Measurements from ENCODE around the gene ZG16.

ZG16 gene

GRCh38 chr16:29810699-29811169 is 32.7 kb downstream of the ZG16 start:
- no peak for DNase-seq

GRCh38 chr16:29811170-29811895 is 33.3 kb downstream of the ZG16 start:
- peak; percentile 93 to 95 for DNase-seq

- no peak for DNase-seq
Observed at GRCh38 chr16:29811896-29812665, 34.0 kb downstream of the ZG16 start, which contains the start of gene PRRT2. TSS of gene PRRT2 (plus strand) at chr16:29812193. CDS start at chr16:29813055, 862 bp downstream.

GRCh38 chr16:29812754-29813643 is 34.9 kb downstream of the ZG16 start:
- DNase-seq: no peak

GRCh38 chr16:29813644-29814562 is 35.8 kb downstream of the ZG16 start:
- no peak for DNase-seq

DNA sequence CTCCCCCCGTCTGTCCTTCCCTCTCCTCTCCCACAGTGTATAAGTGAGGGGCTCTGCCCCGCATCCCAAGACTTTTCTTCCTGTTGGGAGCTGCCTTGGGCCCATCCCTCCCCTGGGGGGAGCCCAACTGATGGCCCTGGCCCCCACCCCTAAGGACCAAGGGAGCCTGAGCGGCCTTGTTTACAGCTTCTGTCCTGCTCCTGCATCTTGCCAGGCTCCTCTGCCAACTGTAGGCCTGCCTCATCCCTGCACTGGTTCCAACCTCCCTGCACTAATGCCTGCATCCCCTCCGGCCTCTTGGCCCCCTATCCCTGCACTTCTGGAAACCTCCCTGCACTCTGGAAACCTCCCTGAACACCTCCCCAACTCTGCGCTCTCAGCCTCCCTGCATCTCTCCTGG is 36.5 kb downstream of the ZG16 start:
- DNase-seq: no peak

- no peak for DNase-seq
Observed at GRCh38 chr16:29815032-29815721, 37.1 kb downstream of the ZG16 start.

DNA sequence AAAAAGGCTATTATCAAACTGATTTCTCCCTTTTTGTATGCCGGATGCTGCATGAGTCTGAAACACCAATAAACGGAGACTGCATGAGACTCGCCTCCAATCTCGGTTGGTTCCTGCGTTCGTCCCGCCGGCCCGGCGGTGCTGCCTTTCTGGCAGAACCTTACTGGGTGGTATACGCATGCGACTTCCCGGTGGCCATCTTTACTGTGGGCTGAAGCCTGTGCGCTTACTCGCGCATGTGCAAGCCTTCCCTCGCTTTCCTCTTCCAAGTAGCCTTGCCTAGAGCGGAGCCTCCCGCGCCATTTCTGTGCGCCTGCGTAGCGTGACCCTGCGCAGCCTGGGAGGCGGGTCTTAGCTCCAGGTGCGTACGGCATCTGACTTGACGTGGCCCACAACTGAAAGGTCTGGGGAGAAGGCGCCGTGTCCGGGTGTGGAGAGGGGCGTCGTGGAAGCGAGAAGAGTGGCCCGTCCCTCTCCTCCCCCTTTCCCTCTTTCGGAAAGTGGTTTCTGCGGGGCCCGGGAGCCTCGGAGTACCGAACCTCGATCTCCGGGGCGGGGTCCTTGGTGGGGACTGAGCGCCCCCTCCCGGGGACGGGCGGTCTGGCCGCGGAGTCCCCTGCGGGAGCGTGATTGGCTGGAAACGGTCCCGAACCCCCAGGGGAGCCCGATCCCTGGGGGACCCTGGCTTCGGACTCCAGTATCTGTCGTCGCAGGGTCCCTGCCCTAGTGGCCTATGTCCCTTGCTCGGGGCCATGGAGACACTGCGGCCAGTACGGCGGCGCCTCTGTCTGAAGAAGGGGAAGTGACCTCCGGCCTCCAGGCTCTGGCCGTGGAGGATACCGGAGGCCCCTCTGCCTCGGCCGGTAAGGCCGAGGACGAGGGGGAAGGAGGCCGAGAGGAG is 38.0 kb downstream of the ZG16 start, which contains the start of gene PAGR1:
Gene PAGR1, plus strand, starts transcription at position 360 of the 901 bp plus-strand sequence. Its CDS starts 374 bp downstream, at position 734.
- DNase-seq: peak; percentile 98 to 99

DNA sequence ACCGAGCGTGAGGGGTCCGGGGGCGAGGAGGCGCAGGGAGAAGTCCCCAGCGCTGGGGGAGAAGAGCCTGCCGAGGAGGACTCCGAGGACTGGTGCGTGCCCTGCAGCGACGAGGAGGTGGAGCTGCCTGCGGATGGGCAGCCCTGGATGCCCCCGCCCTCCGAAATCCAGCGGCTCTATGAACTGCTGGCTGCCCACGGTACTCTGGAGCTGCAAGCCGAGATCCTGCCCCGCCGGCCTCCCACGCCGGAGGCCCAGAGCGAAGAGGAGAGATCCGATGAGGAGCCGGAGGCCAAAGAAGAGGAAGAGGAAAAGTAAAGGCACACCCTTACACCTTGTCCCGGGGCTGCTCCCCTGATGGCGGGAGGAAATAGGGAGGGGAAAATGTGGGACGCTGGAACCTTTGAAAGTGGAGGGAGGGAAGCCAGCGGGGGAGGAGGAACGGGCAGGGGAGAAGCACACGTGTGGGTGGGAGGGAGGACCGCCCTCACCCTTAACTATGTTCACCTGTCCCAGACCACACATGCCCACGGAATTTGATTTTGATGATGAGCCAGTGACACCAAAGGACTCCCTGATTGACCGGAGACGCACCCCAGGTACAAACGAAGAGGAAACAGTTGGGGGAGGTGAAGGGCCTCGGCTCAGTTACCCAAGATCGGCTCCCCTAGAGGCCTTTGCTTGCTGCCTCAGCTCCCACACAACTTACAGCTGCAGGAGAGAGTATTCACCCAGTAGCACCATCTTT is 38.8 kb downstream of the ZG16 start:
- DNase-seq: peak; percentile 60 to 79

GRCh38 chr16:29818082-29818481 is 40.0 kb downstream of the ZG16 start:
- no peak for DNase-seq

GRCh38 chr16:29819506-29819905 is 41.5 kb downstream of the ZG16 start:
- no peak for DNase-seq

DNA sequence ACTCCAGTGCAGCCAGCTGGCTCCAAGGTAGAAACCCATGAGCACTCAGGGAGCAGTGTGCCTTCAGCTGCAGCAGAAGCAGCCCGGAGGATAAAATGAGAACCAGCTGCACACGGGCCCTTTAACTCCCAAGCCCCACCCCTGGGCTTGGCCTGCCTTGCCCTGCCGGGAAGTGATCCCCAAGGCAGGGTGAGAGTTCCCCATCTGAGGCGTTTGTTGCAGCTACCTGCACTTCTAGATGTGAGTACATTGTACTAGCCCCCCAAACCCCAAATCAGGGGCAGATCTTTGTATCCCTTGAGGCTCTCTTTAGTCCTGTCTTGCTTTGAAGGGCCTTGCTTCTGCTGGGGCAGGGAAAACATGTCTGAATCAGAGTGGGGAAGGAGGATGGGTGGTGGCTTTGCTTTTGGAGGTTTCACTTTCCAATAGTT is 42.2 kb downstream of the ZG16 start, which contains the start of gene MVP:
Gene MVP, plus strand, starts transcription at position 192 of the 431 bp plus-strand sequence. CDS start 10,088 bp downstream, outside the sequence.
- DNase-seq: peak; percentile 55 to 79

- peak; percentile 41 to 69 for DNase-seq
Observed at GRCh38 chr16:29820730-29821642, 42.9 kb downstream of the ZG16 start.

DNA sequence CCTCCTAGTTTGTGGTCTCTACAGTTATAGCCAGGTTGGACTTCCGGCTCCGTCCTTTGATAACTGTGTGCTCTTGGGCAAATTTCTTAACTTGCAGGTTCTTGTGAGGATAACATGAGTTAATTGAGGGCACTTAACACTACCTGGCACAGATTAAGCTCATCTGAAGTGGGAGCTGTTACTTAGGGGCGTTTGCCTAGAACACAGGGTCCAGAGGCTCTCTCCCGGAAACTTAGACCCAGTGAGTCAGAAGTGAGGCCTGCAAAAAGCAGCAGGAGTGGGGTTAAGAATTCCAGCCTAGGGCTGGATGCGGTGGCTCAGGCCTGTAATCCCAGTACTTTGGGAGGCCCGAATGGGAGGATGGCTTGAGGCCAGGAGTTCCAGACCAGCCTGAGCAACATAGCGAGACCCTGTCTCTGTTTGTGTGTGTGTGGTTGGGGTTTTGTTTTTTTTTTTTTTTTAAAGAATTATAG is 43.6 kb downstream of the ZG16 start:
- DNase-seq: no peak

DNA sequence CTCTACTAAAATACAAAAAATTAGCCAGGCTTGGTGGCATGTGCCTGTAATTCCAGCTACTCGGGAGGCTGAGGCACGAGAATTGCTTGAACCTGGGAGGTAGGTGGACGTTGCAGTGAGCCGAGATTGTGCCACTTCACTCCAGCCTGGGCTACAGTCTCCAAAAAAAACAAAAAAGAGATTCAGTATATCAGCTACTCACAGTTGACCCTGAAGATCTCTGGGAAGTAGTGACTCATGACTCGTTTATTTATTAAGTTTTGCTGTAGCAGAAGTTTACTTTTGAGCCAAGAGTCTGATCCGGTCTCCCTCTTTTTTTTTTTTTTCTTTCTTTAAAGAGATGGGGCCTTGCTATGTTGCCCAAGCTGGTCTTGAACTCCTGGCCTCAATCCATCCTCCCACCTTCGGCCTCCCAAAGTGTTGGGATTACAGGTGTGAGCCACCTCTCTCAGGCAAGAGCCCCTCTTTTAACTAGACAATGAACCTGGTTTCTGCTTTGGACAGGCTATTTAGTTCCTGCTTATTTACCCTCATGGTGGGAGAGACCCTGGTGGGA is 46.6 kb downstream of the ZG16 start:
- no peak for DNase-seq

GRCh38 chr16:29825145-29826044 is 47.3 kb downstream of the ZG16 start:
- DNase-seq: no peak
